PC-3 (cell line): ENCODE measurements around the gene EFHC2. TPM values are rescaled to one million over a fixed set of nuclear protein-coding genes. Genes with fewer than 3 reads are reported as not detected.

Experiments
- ATAC-seq: fragments of 200-7000 bp; cut with Tn5 transposase; 2 replicates; pipeline ENCODE4 v1.9.1; 2020; ENCODE audit warnings: mild to moderate bottlenecking, moderate library complexity
- BruUV-seq: library from RNA; stranded (reverse); fragments of 400-500 nt; replicated peaks from 2 replicates; lab custom pipeline; 2021; lab: Mats Ljungman, UMichigan
- CTCF ChIA-PET: fragments of 300-600 bp; sonication (Branson Sonifier 250); formaldehyde crosslinking; loops from one replicate; lab custom pipeline; 2022; ENCODE audit warnings: antibody characterized with exemption; lab: Charles Lee
- POLR2A ChIA-PET: fragments of 300-600 bp; sonication (Branson Sonifier 250); formaldehyde crosslinking; loops from one replicate; lab custom pipeline; 2022; ENCODE audit warnings: antibody characterized with exemption; ENCODE audit not compliant: unreplicated experiment; lab: Charles Lee
- DNase-seq: peaks from one replicate; pipeline ENCODE4 v3.0.0-alpha.2; 2015
- H2AFZ ChIP-seq: fragments of 300-600 bp; sonication (generic); 2 replicates; pipeline ENCODE4 v1.6.0; 2016; ENCODE audit warnings: antibody characterized with exemption, low read length
- H3F3A ChIP-seq: fragments of 300-600 bp; sonication (generic); one replicate; pipeline ENCODE4 v1.6.0; 2017; ENCODE audit warnings: antibody characterized with exemption, low read length, control low read depth, mild to moderate bottlenecking; ENCODE audit not compliant: unreplicated experiment
- H3K27ac ChIP-seq: fragments of 300-600 bp; sonication (generic); 2 replicates; pipeline ENCODE4 v1.5.1; 2016; ENCODE audit warnings: mild to moderate bottlenecking, low read length
- H3K27me3 ChIP-seq: fragments of 300-600 bp; sonication (generic); 2 replicates; pipeline ENCODE4 v1.6.1; 2016; ENCODE audit warnings: low read length, mixed read lengths
- H3K36me3 ChIP-seq: fragments of 300-600 bp; sonication (generic); 2 replicates; pipeline ENCODE4 v1.6.1; 2016; ENCODE audit warnings: low read depth, mixed run types, low read length, mixed read lengths
- H3K4me1 ChIP-seq: fragments of 300-600 bp; sonication (generic); 2 replicates; pipeline ENCODE4 v1.5.1; 2016; ENCODE audit warnings: low read length; ENCODE audit not compliant: insufficient read depth
- H3K4me2 ChIP-seq: fragments of 300-600 bp; sonication (generic); 2 replicates; pipeline ENCODE4 v1.6.0; 2016; ENCODE audit warnings: low read length
- H3K4me3 ChIP-seq: fragments of 300-600 bp; sonication (generic); 2 replicates; pipeline ENCODE4 v1.5.1; 2016; ENCODE audit warnings: mild to moderate bottlenecking, low read length, mixed read lengths
- H3K79me2 ChIP-seq: fragments of 300-600 bp; sonication (generic); 2 replicates; pipeline ENCODE4 v1.6.1; 2017; ENCODE audit warnings: low read length, mixed read lengths
- H3K9ac ChIP-seq: fragments of 300-600 bp; sonication (generic); 2 replicates; pipeline ENCODE4 v1.6.0; 2016; ENCODE audit warnings: mild to moderate bottlenecking, low read length
- H3K9me2 ChIP-seq: fragments of 300-600 bp; sonication (generic); replicated peaks from 2 replicates; pipeline ENCODE4 v1.6.1; 2016; ENCODE audit warnings: mixed run types, low read length, mixed read lengths
- H3K9me3 ChIP-seq: fragments of 300-600 bp; sonication (generic); 2 replicates; pipeline ENCODE4 v1.6.1; 2016; ENCODE audit warnings: low read length, mixed read lengths
- H4K20me1 ChIP-seq: fragments of 300-600 bp; sonication (generic); 2 replicates; pipeline ENCODE4 v1.6.1; 2016; ENCODE audit warnings: low read length, mixed read lengths
- CTCF ChIP-seq: fragments of 300-600 bp; sonication (generic); conservative IDR thresholded peaks from 2 replicates; pipeline ENCODE4 v1.5.1; 2017; ENCODE audit warnings: antibody characterized with exemption, low read depth, mild to moderate bottlenecking, low read length
- EZH2 ChIP-seq: fragments of 300-600 bp; sonication (generic); IDR thresholded peaks from one replicate; pipeline ENCODE4 v1.6.1; 2017; ENCODE audit warnings: antibody characterized with exemption, mild to moderate bottlenecking, low read length; ENCODE audit not compliant: unreplicated experiment
- EZH2phosphoT487 ChIP-seq: fragments of 300-600 bp; sonication (generic); IDR thresholded peaks from 2 replicates; pipeline ENCODE4 v1.6.1; 2018; ENCODE audit warnings: mild to moderate bottlenecking, antibody characterized with exemption, low read length, borderline replicate concordance
- intact Hi-C: fragments of 100-400 bp; cut with micrococcal nuclease; formaldehyde crosslinking; loops from 2 replicates; pipeline ENCODE4 v1.9.0; 2023
- total RNA-seq: library from RNA; depleted of rRNA; stranded (reverse); fragments of >200 nt; gene quantifications from 2 replicates; pipeline ENCODE4 v1.2.3, GENCODE V29; 2014

Gene EFHC2
- total RNA-seq, 1 experiment from 2014 or later: 0.40 TPM

- no peak overlapping the region for H2AFZ ChIP-seq
- H3K4me3 ChIP-seq: no peak overlapping the region
- no peaks in the 10 kb centered on the region for H3K9me3 ChIP-seq
- intact Hi-C loops: loop anchor here (5.0 to 10.0 kb wide), 3 partner anchors 63 to 269 kb away; partner anchors contain the start of gene NDP
- H3K4me2 ChIP-seq: no peak overlapping the region
- no peak overlapping the region for H3K27ac ChIP-seq
- ATAC-seq: no peak
- DNase-seq: no peak
- POLR2A ChIA-PET: no interaction called here
- TF ChIP-seq CTCF (no peak), EZH2 (no peak), EZH2phosphoT487 (no peak)
- peaks cover 10% of the 10 kb centered on the region for H3K4me1 ChIP-seq
- no peaks in the 10 kb centered on the region for H3F3A ChIP-seq
- no peaks in the 10 kb centered on the region for H3K9me2 ChIP-seq
- no peaks in the 10 kb centered on the region for H4K20me1 ChIP-seq
- H3K9ac ChIP-seq: no peak overlapping the region
- no peaks in the 10 kb centered on the region for H3K79me2 ChIP-seq
- no peaks in the 10 kb centered on the region for H3K36me3 ChIP-seq
- CTCF ChIA-PET: no interaction called here
- H3K27me3 ChIP-seq: no peaks in the 10 kb centered on the region
- no TSS peak for BruUV-seq
These were observed 101.9 kb downstream of the EFHC2 start for GRCh38 chrX:44241546-44241945.

- CTCF ChIA-PET: no interaction called here
- H3K9ac ChIP-seq: no peak overlapping the region
- no peak overlapping the region for H3K27ac ChIP-seq
- no peak for TF ChIP-seq CTCF
- TF ChIP-seq EZH2phosphoT487: no peak
- TF ChIP-seq EZH2: no peak
- intact Hi-C loops: loop anchor here (5.0 to 10.0 kb wide), 3 partner anchors 65 to 268 kb away; partner anchors contain the start of gene NDP
- DNase-seq (no peak), ATAC-seq (no peak)
- no peaks in the 10 kb centered on the region for H3F3A ChIP-seq
- H2AFZ ChIP-seq: no peak overlapping the region
- no peaks in the 10 kb centered on the region for H3K9me3 ChIP-seq
- no peak overlapping the region for H3K4me3 ChIP-seq
- H3K9me2 ChIP-seq: no peaks in the 10 kb centered on the region
- H4K20me1 ChIP-seq: no peaks in the 10 kb centered on the region
- peaks cover 10% of the 10 kb centered on the region for H3K4me1 ChIP-seq
- H3K4me2 ChIP-seq: no peak overlapping the region
- H3K27me3 ChIP-seq: no peaks in the 10 kb centered on the region
- H3K36me3 ChIP-seq: no peaks in the 10 kb centered on the region
- no peaks in the 10 kb centered on the region for H3K79me2 ChIP-seq
- BruUV-seq: no TSS peak
- POLR2A ChIA-PET: no interaction called here
These were observed 103.4 kb downstream of the EFHC2 start for GRCh38 chrX:44240036-44240435.

GRCh38 chrX:44239036-44239435 is 104.4 kb downstream of the EFHC2 start:
- no peaks in the 10 kb centered on the region for H3K36me3 ChIP-seq
- no peaks in the 10 kb centered on the region for H3K79me2 ChIP-seq
- TF ChIP-seq EZH2phosphoT487 (no peak), CTCF (no peak), EZH2 (no peak)
- POLR2A ChIA-PET: no interaction called here
- no peaks in the 10 kb centered on the region for H3K9me3 ChIP-seq
- H3K4me1 ChIP-seq: peaks cover 10% of the 10 kb centered on the region
- no peak overlapping the region for H3K27ac ChIP-seq
- DNase-seq (no peak), ATAC-seq (no peak)
- H2AFZ ChIP-seq: no peak overlapping the region
- no peaks in the 10 kb centered on the region for H3K9me2 ChIP-seq
- H4K20me1 ChIP-seq: no peaks in the 10 kb centered on the region
- no peak overlapping the region for H3K4me2 ChIP-seq
- no peaks in the 10 kb centered on the region for H3K27me3 ChIP-seq
- intact Hi-C loops: no loop called here
- CTCF ChIA-PET: no interaction called here
- H3K9ac ChIP-seq: no peak overlapping the region
- no peaks in the 10 kb centered on the region for H3F3A ChIP-seq
- no peak overlapping the region for H3K4me3 ChIP-seq
- no TSS peak for BruUV-seq
